RKO (cell line): ENCODE data around the gene RUFY2.
"Not testable (repeated sequence)": the region's sequence is repeated elsewhere in the genome, so short reads cannot be mapped to it uniquely, and the experiment has no call there.

Source experiments
- DNase-seq: peaks from one replicate; pipeline ENCODE4 v3.0.0-alpha.2; 2016; ENCODE audit warnings: low spot score

RUFY2 gene

DNA sequence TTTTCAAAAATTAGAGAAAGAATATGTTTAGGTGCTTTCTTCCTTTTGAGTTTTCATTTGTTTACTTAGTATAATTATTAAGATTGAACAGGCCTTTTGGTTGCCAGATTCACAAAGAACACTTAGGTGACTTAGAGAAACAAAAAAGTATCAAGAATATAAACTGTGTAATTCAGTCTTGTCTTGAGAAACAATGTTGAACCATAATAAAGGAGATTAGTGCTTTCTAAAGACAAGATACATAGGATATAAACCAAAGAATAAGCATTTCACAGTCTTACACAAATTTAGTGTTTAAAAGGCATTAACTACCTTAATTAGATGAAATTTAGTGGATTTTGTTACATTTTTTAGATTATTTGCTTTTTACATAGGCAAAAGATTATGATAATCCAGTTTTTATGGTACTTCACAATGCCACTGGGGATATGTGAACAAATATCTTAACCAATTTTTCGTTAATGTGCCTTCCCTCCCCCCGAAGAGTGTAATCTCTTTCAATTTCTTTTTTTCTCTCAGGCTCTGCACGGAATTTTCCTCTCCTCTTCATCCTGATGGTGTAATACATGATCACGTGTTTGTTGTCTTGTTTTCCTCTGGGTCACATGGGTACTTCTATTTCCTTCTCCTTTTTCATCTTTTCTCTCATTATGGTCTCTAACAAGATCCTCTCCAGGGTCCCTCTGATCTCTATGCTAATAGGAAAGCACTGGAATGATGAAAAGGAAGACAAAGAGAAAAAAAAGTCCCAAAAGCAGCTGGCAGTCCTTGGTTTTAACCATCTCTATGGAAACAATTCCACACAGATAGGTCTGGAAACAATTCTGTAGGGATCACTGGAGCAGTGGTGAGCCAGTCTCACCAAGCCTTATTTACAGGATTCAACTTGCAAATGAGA, 78.9 kb downstream of the RUFY2 start:
- no peak for DNase-seq

GRCh38 chr10:68324396-68324795, 82.7 kb downstream of the RUFY2 start:
- not testable (repeated sequence) for DNase-seq

DNA sequence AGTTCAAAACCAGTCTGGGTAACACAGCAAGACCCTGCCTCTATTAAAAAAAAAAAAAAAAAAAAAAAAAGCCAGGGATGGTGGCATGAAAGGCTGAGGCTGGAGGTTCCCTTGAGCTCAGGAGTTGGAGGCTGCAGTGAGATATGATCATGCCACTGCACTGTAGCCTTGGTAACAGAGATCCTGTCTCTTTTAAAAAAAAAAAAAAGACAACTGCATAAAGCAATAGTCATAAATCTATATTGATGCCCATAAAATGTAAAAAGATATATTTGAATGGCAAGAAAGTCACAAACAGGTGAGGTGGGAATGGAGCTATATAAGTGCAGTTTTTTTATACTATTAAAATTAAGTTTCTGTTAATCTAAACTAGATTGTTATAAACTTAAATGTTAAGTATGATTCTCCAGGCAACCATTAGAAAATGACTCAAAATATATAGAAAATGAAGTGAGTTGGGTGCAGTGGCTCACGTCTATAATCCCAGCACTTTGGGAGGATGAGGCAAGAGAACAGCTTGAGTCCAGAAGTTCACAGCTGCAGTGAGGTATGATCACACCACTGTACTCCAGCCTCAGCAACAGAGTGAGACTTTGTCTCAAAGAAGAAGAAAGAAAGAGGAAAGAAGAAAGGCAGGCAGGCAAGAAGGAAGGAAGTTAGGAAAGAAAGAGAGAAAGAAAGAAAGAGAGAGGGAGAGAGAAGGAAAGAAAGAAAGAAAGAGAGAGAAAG, 88.6 kb downstream of the RUFY2 start:
- DNase-seq = no peak

DNA sequence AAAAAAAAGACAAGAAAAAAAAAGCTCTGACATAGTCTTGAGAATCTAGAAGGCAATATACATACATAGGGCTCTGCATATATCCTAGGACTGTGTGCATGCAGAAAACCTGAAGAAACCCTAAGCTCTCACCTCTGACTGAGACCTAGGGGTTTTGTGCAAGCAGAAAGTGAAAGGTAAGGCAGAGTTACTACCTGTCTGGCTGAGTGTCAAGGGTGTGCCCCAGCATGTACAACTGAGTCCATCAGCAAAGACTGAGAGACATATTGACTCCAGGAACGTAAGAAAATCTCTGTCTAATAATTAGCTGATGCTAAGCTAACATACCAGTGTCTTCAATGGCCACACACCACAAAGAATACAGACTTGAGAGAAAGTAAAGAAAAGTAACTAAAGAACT, 91.5 kb downstream of the RUFY2 start:
- no peak for DNase-seq

GRCh38 chr10:68314930-68315329, 92.1 kb downstream of the RUFY2 start:
- not testable (repeated sequence) for DNase-seq

GRCh38 chr10:68310531-68310930, 96.5 kb downstream of the RUFY2 start:
- DNase-seq = no peak

DNA sequence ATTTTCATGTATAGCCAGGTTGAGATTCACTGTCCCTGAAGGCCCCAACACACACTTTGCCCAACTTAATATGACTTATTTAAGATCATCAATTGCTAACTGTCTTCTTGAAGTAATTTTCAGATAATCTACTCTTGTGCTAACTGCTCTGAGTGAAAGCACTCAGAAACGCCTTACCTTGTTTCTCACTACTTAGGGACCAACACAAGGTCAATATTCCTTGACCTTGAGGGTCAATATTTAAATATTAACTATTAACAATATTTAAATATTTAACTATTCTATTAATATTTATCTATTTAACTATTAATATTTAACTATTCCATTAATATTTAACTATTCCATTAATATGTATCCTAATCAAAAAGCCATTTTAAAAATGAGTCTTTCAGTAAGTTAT, 101.2 kb downstream of the RUFY2 start:
- no peak for DNase-seq

GRCh38 chr10:68303849-68304412, 103.1 kb downstream of the RUFY2 start:
- DNase-seq = no peak

DNA sequence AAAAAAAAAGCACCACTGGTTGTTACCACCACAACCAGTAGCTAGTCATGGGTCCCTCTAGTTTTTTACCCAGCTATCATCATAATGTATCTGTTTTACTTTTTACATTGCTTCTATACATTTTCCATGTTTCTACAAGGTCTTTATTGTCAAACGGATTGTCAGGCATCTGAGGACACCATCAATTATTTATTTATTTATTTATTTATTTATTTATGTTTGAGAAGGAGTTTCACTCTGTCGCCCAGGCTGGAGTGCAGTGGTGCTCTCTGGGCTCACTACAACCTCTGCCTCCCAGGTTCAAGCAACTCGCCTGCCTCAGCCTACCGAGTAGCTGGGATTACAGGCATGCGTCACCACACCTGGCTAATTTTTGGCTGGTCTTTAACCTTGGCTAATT, 104.2 kb downstream of the RUFY2 start:
- DNase-seq = no peak

DNA sequence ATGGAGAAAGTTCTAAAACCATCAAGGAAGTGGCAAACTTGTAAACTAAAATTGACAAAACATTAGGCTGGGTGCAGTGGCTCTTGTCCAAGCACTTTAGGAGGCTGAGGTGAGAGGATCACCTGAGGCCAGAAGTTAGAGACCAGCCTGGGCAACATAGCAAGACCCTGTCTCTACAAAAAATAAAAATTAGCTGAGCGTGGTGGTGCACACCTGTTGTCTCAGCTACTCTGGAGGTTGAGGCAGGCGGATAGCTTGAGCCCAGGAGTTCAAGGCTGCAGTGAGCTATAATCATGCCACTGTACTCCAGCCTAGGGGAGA, 104.6 kb downstream of the RUFY2 start:
- no peak for DNase-seq

- DNase-seq = peak; percentile 76
Measured at GRCh38 chr10:68301790-68302502, 105.1 kb downstream of the RUFY2 start.

- no peak for DNase-seq
Measured at GRCh38 chr10:68301301-68301700, 105.8 kb downstream of the RUFY2 start.

DNA sequence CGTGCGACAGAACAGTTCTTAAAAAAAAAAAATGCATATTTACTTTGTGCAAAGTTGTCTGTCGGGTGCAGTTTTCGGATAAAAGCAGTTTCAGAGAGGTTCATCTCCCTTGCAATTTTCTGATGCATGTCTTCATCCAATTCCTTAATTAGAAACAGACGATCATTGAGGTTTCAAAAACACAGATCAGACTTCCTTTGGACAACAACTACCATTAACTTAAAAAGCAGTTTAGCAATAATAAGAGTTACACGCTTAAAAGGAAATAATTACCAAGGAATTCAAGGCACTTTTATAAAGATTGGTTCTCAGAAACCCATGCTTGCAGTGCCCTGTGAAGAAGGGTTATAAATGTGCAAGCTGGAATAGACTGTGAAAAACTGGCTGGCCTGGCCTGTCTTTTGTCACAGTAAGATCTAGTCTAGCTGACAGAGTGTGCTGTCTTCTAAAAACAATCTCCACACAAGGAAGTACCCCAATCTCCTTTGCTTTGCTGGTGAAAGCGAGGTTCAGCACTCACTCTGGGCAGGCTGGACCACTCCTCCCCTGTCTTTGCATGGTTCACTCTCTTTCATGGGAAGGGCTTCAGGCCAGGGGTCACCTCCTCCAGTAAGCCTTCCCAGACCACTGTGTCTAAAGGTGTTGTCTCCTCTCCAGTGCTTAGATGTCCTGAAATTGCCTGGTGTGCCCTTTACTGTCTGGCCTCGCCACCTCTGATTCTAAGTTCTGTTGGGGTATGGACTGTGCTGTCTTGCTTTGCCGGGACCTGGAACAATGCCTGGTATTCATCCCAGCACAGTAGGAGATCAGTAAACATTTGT, 110.0 kb downstream of the RUFY2 start:
- no peak for DNase-seq
